Measurements from ENCODE around the gene SUCLG2.

GRCh38 chr3:67540198-67540894 lies 114.1 kb downstream of the SUCLG2 start:
- TF ChIP-seq ZNF70 (CRISPR knock-in tag; IDR thresholded peaks at IDR 0.05) (no peak), PPARA (CRISPR knock-in tag; IDR thresholded peaks at IDR 0.05; ENCODE audit: borderline replicate concordance) (no peak), PATZ1 (CRISPR knock-in tag; IDR thresholded peaks at IDR 0.05; ENCODE audit: borderline replicate concordance) (no peak), TOX (CRISPR knock-in tag; IDR thresholded peaks at IDR 0.05; ENCODE audit: borderline replicate concordance) (no peak), ISL1 (CRISPR knock-in tag; IDR thresholded peaks at IDR 0.05) (no peak), ZFP30 (CRISPR knock-in tag; IDR thresholded peaks at IDR 0.05) (no peak), ZFP3 (CRISPR knock-in tag; IDR thresholded peaks at IDR 0.05) (no peak), BACH2 (CRISPR knock-in tag; IDR thresholded peaks at IDR 0.05; ENCODE audit: borderline replicate concordance) (no peak), ARNTL (CRISPR knock-in tag; IDR thresholded peaks at IDR 0.05; ENCODE audit: borderline replicate concordance, low read depth) (no peak), SNAI2 (CRISPR knock-in tag; IDR thresholded peaks at IDR 0.05) (no peak), POU6F1 (CRISPR knock-in tag; IDR thresholded peaks at IDR 0.05; ENCODE audit: borderline replicate concordance, low read depth) (no peak), ZNF8 (CRISPR knock-in tag; IDR thresholded peaks at IDR 0.05) (no peak)

All from SK-N-SH treated with all-trans-retinoic acid at 6 μM for 48 hours (cell line).